ENCODE measurements around the gene BATF.
A peak's percentile ranks its signal among the peaks of the same experiment; 100 is the strongest.
"Not testable (repeated sequence)": the region's sequence is repeated elsewhere in the genome, so short reads cannot be mapped to it uniquely, and the experiment has no call there.

BATF gene

GRCh38 chr14:75522224-75522982 lies at the start of gene BATF:
TSS of gene BATF (plus strand) at chr14:75522469. CDS start at chr14:75522683, 214 bp downstream.
- DNase-seq (ENCODE audit: low read depth in 2 of 2): peak; percentile 50 to 64

- not testable (repeated sequence) for DNase-seq (ENCODE audit: low read depth in 2 of 2)
Measured at GRCh38 chr14:75474127-75474526, 48.1 kb upstream of the BATF start.

GRCh38 chr14:75476274-75476995 lies 45.8 kb upstream of the BATF start:
- no peak for DNase-seq (ENCODE audit: low read depth in 2 of 2)

- DNase-seq (ENCODE audit: low read depth in 2 of 2): no peak
Measured at GRCh38 chr14:75477881-75478280, 44.4 kb upstream of the BATF start.

GRCh38 chr14:75479770-75480600 lies 42.3 kb upstream of the BATF start:
- DNase-seq (ENCODE audit: low read depth in 2 of 2): no peak

- no peak for DNase-seq (ENCODE audit: low read depth in 2 of 2)
Measured at GRCh38 chr14:75482366-75482765, 39.9 kb upstream of the BATF start.

GRCh38 chr14:75484711-75485429 lies 37.4 kb upstream of the BATF start:
- no peak for DNase-seq (ENCODE audit: low read depth in 2 of 2)

GRCh38 chr14:75486318-75486717 lies 36.0 kb upstream of the BATF start:
- DNase-seq (ENCODE audit: low read depth in 2 of 2): no peak

GRCh38 chr14:75487155-75487671 lies 35.1 kb upstream of the BATF start:
- no peak for DNase-seq (ENCODE audit: low read depth in 2 of 2)

- no peak for DNase-seq (ENCODE audit: low read depth in 2 of 2)
Measured at GRCh38 chr14:75489480-75489837, 32.8 kb upstream of the BATF start.

GRCh38 chr14:75491376-75491978 lies 30.8 kb upstream of the BATF start:
- DNase-seq (ENCODE audit: low read depth in 2 of 2): no peak

GRCh38 chr14:75492832-75493591 lies 29.3 kb upstream of the BATF start:
- no peak for DNase-seq (ENCODE audit: low read depth in 2 of 2)

- DNase-seq (ENCODE audit: low read depth in 2 of 2): no peak
Measured at GRCh38 chr14:75493592-75494087, 28.6 kb upstream of the BATF start.

GRCh38 chr14:75494896-75495295 lies 27.4 kb upstream of the BATF start:
- DNase-seq (ENCODE audit: low read depth in 2 of 2): no peak

- DNase-seq (ENCODE audit: low read depth in 2 of 2): no peak
Measured at GRCh38 chr14:75495399-75495798, 26.9 kb upstream of the BATF start.

- DNase-seq (ENCODE audit: low read depth in 2 of 2): no peak
Measured at GRCh38 chr14:75495882-75496281, 26.4 kb upstream of the BATF start.

- DNase-seq (ENCODE audit: low read depth in 2 of 2): no peak
Measured at GRCh38 chr14:75496755-75497154, 25.5 kb upstream of the BATF start.

- DNase-seq (ENCODE audit: low read depth in 2 of 2): no peak
Measured at GRCh38 chr14:75497191-75497590, 25.1 kb upstream of the BATF start.

GRCh38 chr14:75497701-75498100 lies 24.6 kb upstream of the BATF start:
- DNase-seq (ENCODE audit: low read depth in 2 of 2): no peak

Measured in stimulated activated CD8-positive, alpha-beta memory T cell treated with anti-CD3 and anti-CD28 coated beads, Interleukin-2, amount 100 ng/mL, for 1 hour (primary cell).